Calu3 (cell line): ENCODE measurements around the gene BTG1. TPM values are rescaled to one million over a fixed set of nuclear protein-coding genes. Genes with fewer than 3 reads are reported as not detected.

ENCODE experiments used
- BruUV-seq: library from RNA; stranded (reverse); fragments of 400-500 nt; replicated peaks from 2 replicates; lab custom pipeline; 2021; lab: Mats Ljungman, UMichigan
- CTCF ChIA-PET: fragments of 300-600 bp; sonication (Branson Sonifier 250); formaldehyde crosslinking; loops from one replicate; lab custom pipeline; 2022; ENCODE audit warnings: antibody characterized with exemption; lab: Charles Lee
- DNase-seq: peaks from one replicate; pipeline ENCODE4 v3.0.0; 2022
- H3K27ac Mint-ChIP-seq: one replicate; pipeline ENCODE4 v1.8.0; 2022; ENCODE audit warnings: mixed read lengths; ENCODE audit not compliant: unreplicated experiment
- H3K27me3 Mint-ChIP-seq: one replicate; pipeline ENCODE4 v1.8.0; 2022; ENCODE audit warnings: mixed read lengths; ENCODE audit not compliant: unreplicated experiment
- H3K36me3 Mint-ChIP-seq: one replicate; pipeline ENCODE4 v1.8.0; 2022; ENCODE audit warnings: mild to moderate bottlenecking, moderate library complexity, mixed read lengths; ENCODE audit not compliant: insufficient read depth, unreplicated experiment
- H3K4me1 Mint-ChIP-seq: one replicate; pipeline ENCODE4 v1.8.0; 2022; ENCODE audit warnings: mild to moderate bottlenecking, low read depth, mixed read lengths; ENCODE audit not compliant: unreplicated experiment
- H3K4me3 Mint-ChIP-seq: one replicate; pipeline ENCODE4 v1.8.0; 2022; ENCODE audit warnings: mild to moderate bottlenecking, low read depth, moderate library complexity, mixed read lengths; ENCODE audit not compliant: unreplicated experiment
- H3K9me3 Mint-ChIP-seq: one replicate; pipeline ENCODE4 v1.8.0; 2022; ENCODE audit warnings: low read depth, mixed read lengths; ENCODE audit not compliant: unreplicated experiment
- intact Hi-C: fragments of 100-400 bp; cut with micrococcal nuclease; formaldehyde crosslinking; loops from one replicate; pipeline ENCODE4 v1.10.0; 2022; ENCODE audit not compliant: unreplicated experiment
- total RNA-seq: library from RNA; stranded (reverse); gene quantifications from 2 replicates; pipeline ENCODE4 v1.2.3, GENCODE V29; 2022
- TF ChIP-seq, protein P1 (sequence below): fragments of 200-600 bp; IDR thresholded peaks from one replicate; pipeline ENCODE4 v1.8.0; 2022; ENCODE audit warnings: antibody characterized with exemption; ENCODE audit not compliant: unreplicated experiment

The BTG1 gene
- total RNA-seq, 1 experiment from 2014 or later: 131 TPM

DNA sequence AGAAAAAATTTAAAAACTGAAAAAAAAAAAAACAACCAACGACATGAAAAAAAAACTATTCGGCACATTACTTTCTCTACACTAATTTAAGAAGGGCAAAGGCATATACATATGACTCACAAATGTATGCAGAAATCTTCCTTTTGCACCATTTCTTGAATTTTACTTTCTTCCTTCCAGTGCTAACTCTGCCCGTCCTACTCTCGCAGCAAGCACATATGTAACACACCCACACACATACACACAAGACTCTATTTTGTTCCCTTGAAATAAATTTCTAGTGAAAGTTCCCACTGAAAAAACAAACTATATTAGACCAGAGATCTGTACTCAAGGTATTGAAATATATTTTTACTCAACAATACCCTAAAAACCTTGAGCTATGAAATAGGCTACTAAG is 14.6 kb downstream of the BTG1 start:
- intact Hi-C loops: no loop called here
- DNase-seq: no peak
- Mint-ChIP-seq H3K4me1 (peaks cover 59% of the 10 kb centered on the region), H3K27ac (peak overlapping the region; percentile 14), H3K9me3 (no peaks in the 10 kb centered on the region), H3K4me3 (no peak overlapping the region), H3K27me3 (no peaks in the 10 kb centered on the region), H3K36me3 (peaks cover 57% of the 10 kb centered on the region)
- CTCF ChIA-PET: no interaction called here
- TF ChIP-seq, protein P1, sequence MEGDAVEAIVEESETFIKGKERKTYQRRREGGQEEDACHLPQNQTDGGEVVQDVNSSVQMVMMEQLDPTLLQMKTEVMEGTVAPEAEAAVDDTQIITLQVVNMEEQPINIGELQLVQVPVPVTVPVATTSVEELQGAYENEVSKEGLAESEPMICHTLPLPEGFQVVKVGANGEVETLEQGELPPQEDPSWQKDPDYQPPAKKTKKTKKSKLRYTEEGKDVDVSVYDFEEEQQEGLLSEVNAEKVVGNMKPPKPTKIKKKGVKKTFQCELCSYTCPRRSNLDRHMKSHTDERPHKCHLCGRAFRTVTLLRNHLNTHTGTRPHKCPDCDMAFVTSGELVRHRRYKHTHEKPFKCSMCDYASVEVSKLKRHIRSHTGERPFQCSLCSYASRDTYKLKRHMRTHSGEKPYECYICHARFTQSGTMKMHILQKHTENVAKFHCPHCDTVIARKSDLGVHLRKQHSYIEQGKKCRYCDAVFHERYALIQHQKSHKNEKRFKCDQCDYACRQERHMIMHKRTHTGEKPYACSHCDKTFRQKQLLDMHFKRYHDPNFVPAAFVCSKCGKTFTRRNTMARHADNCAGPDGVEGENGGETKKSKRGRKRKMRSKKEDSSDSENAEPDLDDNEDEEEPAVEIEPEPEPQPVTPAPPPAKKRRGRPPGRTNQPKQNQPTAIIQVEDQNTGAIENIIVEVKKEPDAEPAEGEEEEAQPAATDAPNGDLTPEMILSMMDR: no peak
- no TSS peak for BruUV-seq

DNA sequence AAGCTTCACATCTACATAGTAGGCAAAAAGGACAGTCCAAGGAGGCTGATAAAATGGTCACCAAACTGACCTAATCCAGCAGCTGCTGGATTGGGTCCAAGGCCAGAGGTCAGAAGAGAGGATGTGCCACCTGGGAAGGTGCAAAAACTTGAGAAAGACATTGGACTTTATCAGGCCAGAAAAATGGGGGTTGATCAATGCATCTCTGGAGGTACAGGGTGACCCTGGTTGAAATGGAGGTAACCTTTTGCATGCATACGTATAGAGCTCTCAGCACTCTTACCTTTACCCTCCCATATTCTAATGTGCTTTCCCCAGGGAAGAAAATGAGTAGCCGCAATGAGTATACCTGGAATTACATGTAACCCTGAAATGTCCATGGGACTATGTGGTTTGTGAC is 16.0 kb downstream of the BTG1 start:
- intact Hi-C loops: no loop called here
- H3K27ac Mint-ChIP-seq: no peak overlapping the region
- DNase-seq: no peak
- TF ChIP-seq, protein P1: no peak
- no peak overlapping the region for H3K4me3 Mint-ChIP-seq
- H3K9me3 Mint-ChIP-seq: no peaks in the 10 kb centered on the region
- no TSS peak for BruUV-seq
- H3K4me1 Mint-ChIP-seq: peaks cover 63% of the 10 kb centered on the region
- CTCF ChIA-PET: no interaction called here
- H3K36me3 Mint-ChIP-seq: peaks cover 47% of the 10 kb centered on the region
- H3K27me3 Mint-ChIP-seq: no peaks in the 10 kb centered on the region

DNA sequence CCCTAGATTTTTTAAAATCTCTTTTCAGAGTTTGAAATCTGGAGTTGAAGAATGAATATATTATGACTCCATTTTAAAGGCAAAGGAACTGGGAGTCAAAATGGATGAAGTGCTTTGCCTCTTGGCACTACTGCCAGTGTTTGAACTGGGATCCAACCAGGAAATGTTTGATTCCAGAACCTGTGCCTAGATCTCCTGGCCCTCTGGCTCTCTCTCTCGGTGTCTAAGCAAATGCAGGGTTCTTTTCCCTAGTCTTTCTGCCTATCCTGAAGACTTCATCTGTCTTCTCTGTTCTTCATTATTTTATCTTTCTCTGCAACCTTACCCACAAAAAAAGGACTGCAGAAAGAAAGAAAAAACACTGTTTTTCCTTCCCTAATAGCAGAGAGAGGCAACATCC is 17.0 kb downstream of the BTG1 start:
- H3K4me3 Mint-ChIP-seq: no peak overlapping the region
- H3K9me3 Mint-ChIP-seq: no peaks in the 10 kb centered on the region
- intact Hi-C loops: no loop called here
- peaks cover 63% of the 10 kb centered on the region for H3K4me1 Mint-ChIP-seq
- no peak for DNase-seq
- CTCF ChIA-PET: no interaction called here
- TF ChIP-seq, protein P1: no peak
- H3K27me3 Mint-ChIP-seq: no peaks in the 10 kb centered on the region
- peak overlapping the region; percentile 64 for H3K27ac Mint-ChIP-seq
- BruUV-seq: no TSS peak
- H3K36me3 Mint-ChIP-seq: peaks cover 48% of the 10 kb centered on the region

DNA sequence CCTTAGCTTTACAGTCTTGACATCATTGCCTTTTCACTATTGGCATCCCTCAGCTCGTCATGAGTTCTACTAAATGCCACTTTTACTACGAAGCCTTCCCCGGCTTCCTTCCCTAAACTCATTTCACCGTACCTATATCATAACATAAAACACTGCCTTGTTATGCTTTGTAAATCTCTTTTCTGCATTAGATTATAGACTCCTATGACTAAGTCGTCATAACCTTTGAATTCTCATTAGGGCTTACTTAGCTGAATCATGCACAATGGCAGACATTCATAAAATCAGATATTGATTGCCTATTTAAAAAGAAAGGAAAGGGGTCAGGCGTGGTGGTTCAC is 21.0 kb downstream of the BTG1 start:
- no peak for DNase-seq
- Mint-ChIP-seq H3K27ac (peak overlapping the region; percentile 94), H3K4me3 (peak overlapping the region; percentile 23), H3K36me3 (peaks cover 30% of the 10 kb centered on the region), H3K9me3 (no peaks in the 10 kb centered on the region), H3K4me1 (peaks cover 64% of the 10 kb centered on the region), H3K27me3 (no peaks in the 10 kb centered on the region)
- BruUV-seq: no TSS peak
- TF ChIP-seq, protein P1: no peak
- intact Hi-C loops: no loop called here
- CTCF ChIA-PET: interaction anchor here (0.7 to 1.7 kb wide), 3 partner anchors 12 to 240 kb away, joined by 4 to 8 read pairs (median 4); no protein-coding TSS in a partner anchor
